HG02759 (cell line): Measurements from ENCODE around the gene IL25.
"Not testable (repeated sequence)": the region's sequence is repeated elsewhere in the genome, so short reads cannot be mapped to it uniquely, and the experiment has no call there.

Experiments used
- ATAC-seq: cut with Tn5 transposase; IDR thresholded peaks from one replicate; pipeline ENCODE4 v1.9.1; 2021; ENCODE audit warnings: mild to moderate bottlenecking, moderate library complexity; ENCODE audit not compliant: unreplicated experiment

Gene IL25

DNA sequence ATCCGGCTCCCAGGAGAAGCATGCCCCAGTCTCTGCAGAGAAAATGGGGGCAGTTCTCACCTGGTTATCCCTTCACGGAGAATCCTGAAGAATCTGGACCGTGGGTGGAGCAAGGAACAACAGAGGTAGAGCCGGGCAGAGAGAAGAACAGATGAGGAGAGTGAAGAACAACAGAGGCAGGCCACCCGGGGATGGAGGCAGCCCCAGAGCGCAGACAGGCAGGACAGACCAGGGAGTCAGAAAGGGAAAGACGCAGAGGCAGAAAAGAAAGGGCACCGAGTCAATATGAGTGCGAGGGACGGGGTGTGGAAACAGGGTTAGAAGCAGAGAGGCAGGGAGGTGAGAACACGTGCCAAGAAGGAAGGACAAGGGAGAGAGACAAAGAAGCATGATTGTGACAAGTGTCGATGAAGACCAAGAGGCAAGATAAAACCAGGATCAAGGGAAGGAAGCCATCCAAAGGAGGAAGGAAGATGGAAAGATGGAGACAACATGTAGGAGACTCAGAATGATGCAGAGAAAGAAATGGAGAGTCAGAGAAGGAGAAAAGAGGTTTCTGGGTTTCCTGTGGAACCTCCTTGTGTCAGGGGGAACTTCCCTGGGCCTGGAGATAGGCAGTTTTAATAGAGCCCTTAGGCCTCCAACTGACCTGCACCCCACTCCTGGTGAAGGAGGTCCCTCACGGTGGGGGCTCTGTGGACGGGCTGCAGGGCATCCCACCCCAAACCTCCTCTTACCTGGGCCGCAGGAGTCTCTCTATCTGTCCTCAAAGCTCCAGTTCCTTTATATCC is 35.1 kb downstream of the IL25 start, which contains the start of gene MYH6:
Gene MYH6, minus strand, starts transcription at position 758 of the 791 bp plus-strand sequence. CDS start 1,050 bp downstream, outside the sequence.
- no peak for ATAC-seq

DNA sequence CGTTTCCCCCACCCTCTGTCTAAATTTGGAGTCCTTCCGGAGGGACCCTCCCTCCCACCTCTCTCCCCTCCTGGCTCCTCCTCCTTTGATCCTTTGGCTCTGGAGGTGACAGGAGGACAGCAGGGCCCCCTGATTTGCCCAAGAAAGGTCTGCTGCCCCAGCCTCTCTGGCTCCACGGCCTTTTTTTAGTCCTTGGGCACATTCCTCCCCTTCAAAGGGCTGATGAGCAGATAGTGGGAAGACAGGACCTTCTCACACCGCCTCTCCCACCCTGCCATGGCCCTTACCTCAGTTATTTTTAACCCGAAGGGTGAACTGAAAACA is 35.7 kb downstream of the IL25 start:
- ATAC-seq: no peak

GRCh38 chr14:23409475-23409874 is 36.9 kb downstream of the IL25 start:
- no peak for ATAC-seq

DNA sequence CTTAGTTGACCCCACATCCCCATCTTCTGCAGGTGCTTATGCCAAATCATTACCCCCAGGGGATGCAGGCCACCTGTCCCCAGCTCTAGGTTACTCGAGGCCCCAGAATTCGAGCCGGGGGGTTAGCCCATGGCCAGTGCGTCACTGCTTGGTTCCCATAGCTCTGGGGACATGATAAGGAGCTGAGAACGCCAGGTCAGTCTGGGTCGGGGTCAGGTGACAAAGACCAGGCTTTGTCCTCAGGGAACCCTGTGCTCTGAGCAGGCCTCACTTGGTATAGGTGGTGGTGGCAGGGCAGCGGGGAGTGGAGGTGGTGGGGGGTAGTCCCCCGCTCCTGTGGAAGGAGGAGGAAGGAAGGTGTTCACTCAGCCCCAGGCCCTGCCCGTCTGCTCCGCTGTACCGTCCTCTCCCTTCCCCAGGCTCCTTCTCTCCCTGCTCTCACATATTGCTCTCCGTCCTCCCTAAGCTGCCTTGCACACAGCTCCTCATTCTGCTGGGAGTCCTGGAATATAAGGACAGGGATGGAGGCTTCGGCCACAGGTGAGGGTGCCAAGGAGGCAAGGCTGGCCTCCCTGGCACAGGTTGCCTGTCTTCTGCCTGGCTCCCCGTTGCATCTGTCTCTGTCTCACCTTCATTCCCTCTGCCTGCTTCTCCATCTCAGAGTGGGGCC is 37.5 kb downstream of the IL25 start:
- no peak for ATAC-seq

DNA sequence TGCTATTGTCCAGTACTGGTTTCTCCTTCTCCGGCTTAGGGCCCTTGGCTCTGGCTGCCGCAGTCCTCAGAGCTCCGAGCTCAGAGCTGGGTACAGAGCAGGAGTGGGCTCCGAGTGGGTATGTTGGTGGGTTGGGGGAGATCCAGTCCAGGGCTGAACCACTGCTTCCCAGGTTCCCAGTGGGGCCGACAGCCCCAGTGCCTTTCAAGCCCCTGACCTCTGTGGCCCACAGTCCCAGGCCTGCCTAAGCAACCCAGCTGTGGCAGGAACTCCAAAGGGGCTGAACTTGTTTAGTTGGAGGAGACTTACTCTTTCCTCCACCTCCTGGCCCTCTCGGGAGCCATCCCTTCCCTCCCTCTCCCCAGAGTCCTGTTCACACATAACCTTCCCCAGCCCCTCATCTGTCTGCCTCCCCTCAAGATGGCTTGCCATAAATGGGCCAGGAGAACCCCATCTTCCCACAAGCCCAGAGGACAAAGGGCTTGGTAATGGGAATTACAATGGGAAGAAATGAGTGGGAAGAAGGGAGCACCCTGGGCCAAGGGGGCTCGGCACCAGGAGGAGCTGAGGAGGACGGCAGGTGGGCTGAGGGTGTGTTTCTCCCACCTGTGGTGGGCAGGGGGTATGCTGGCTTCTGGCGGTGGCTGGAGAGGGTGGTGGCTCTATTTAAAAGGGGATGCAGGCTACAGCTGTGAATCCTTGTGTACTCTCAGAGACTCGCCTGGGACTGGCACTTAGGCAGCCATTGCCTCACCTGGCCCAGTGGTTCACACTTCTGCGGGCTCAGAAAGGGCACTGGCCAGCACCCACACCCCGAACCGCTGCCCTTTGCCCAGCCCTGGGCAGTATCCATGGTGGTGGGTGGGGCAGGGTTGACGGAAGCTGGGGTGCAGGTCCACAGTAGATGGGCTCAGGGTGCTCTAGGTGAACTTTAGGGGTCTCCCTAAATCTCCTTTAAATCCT is 39.2 kb downstream of the IL25 start:
- no peak for ATAC-seq

DNA sequence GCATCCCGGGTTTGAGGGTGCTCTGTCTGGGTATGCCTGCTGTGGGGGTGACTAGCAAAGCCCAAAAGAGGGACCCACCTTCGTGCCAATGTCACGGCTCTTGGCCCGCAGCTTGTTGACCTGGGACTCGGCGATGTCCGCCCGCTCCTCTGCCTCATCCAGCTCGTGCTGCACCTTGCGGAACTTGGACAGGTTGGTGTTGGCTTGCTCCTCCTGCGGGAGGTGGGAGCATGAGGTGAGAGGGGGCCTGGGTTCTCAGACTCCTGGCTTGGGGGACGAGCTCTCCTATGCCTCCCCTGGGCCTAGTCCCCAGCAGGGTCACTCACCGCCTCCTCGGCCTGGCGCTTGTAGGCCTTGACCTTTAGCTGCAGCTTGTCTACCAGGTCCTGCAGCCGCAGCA is 41.1 kb downstream of the IL25 start:
- no peak for ATAC-seq

- no peak for ATAC-seq
These were observed 41.6 kb downstream of the IL25 start for GRCh38 chr14:23414254-23414653.

- no peak for ATAC-seq
These were observed 42.6 kb downstream of the IL25 start for GRCh38 chr14:23414906-23415820.

DNA sequence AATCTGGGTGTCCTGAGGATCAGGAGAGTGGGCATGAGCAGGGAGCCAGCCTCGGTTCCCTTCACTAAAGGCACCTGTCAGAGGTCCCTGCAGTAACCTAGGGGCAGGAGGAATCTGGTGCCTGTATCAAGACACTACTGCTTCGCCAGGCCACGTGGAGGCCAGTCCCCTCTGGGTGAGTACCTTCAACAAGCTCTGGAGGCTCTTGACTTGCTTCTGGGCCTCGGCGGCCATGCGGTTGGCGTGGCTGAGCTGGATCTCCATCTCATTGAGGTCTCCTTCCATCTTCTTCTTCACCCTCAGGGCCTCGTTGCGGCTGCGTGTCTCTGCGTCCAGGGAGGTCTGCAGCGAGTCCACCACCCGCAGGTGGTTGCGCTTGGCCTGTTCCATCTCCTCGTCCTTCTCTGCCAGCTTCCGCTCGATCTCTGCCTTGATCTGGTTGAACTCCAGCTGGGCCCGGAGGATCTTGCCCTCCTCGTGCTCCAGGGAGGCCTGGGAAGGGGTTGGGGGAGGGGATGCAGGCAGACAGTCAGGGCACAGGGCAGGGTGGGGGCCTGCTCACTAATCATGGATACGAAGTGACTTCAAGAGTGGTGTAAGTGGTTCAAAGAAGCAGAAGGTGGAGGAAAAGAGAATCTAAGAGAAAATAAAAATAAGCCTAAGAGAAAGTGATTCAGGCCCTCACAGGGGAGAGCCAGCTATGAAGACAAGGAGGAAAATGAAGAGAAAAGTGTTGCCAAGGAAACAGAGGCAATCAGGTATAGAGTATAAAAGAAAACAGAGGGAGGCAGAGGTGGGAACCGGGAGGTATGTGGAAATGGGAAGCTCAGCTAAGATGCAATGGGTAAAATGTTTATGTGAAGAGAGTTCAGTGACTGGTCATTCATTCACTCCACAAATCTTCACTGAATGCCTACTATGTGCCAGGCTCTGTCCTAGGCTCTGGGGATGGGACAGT is 43.5 kb downstream of the IL25 start:
- ATAC-seq: no peak

- no peak for ATAC-seq
These were observed 44.2 kb downstream of the IL25 start for GRCh38 chr14:23416801-23417200.

DNA sequence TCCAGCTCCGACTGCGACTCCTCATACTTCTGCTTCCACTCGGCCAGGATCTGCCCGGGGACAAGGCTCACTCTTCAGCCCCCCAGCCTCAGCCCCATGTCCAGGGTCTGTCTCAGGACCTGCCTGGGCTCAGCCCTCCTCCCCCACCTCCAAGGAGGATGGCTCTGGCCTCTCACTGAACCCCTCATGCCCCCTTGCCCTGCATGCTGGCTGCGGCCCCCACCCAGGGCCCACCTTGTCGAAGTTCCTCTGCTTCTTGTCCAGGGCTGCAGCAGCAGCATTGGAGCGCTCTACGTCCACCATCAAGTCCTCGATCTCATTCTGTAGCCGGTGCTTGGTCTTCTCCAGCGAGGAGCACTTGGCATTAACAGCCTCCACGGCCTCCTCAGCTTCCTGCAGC is 44.7 kb downstream of the IL25 start:
- not testable (repeated sequence) for ATAC-seq

DNA sequence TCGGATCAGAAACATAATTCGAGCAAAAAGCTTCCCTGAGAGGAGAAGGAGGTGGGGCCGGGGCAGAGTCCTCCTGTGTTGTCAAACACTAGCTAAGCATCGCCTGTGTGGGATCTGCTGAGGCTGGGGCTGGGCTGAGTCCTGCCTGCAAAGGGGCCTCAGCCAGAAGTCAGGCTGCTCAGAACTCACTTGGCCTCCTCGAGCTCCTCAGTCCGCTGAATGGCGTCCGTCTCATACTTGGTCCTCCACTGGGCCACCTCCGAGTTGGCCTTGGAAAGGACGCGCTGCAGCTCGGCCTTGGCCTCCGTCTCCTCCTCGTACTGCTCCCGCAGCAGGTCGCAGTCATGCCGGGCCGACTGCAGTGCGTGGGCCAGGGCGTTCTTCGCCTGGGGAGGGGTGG is 45.4 kb downstream of the IL25 start:
- ATAC-seq: no peak

DNA sequence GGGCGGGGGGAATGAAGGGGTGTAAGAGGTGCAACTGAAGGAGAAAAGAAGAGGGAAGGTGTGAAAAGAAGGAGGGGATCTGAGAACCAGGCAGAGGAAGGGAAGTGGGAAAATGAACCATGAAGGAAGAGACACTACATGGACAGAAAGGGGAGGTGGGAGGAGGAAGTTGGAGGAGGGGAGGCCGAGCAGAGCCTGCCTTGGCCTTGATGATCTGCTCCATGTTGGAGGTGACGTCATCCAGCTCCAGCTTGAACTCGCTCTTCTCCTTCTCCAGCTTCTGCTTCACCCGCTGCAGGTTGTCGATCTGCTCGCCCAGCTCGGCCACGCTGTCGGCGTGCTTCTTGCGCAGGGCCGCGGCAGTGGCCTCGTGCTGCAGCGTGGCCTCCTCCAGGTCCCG is 47.0 kb downstream of the IL25 start:
- ATAC-seq: not testable (repeated sequence)

GRCh38 chr14:23421594-23421993 is 49.0 kb downstream of the IL25 start:
- no peak for ATAC-seq

- ATAC-seq: no peak
These were observed 51.0 kb downstream of the IL25 start for GRCh38 chr14:23423657-23424056.

GRCh38 chr14:23425169-23425568 is 52.6 kb downstream of the IL25 start:
- no peak for ATAC-seq

- not testable (repeated sequence) for ATAC-seq
These were observed 53.2 kb downstream of the IL25 start for GRCh38 chr14:23425798-23426197.
